ENCODE results near the gene DDO.
"Not testable (repeated sequence)": the region's sequence is repeated elsewhere in the genome, so short reads cannot be mapped to it uniquely, and the experiment has no call there.

Gene DDO

GRCh38 chr6:110368284-110368683 is 47.1 kb downstream of the DDO start:
- no peak for DNase-seq (ENCODE audit: low read depth in 2 of 2)

GRCh38 chr6:110367825-110368224 is 47.5 kb downstream of the DDO start:
- no peak for DNase-seq (ENCODE audit: low read depth in 2 of 2)

- DNase-seq (ENCODE audit: low read depth in 2 of 2): no peak
Observed at GRCh38 chr6:110366975-110367374, 48.4 kb downstream of the DDO start.

- no peak for DNase-seq (ENCODE audit: low read depth in 2 of 2)
Observed at GRCh38 chr6:110366256-110366655, 49.1 kb downstream of the DDO start.

GRCh38 chr6:110364364-110365105 is 50.8 kb downstream of the DDO start:
- no peak for DNase-seq (ENCODE audit: low read depth in 2 of 2)

GRCh38 chr6:110363748-110364147 is 51.6 kb downstream of the DDO start:
- no peak for DNase-seq (ENCODE audit: low read depth in 2 of 2)

GRCh38 chr6:110360676-110361075 is 54.7 kb downstream of the DDO start:
- no peak for DNase-seq (ENCODE audit: low read depth in 2 of 2)

- no peak for DNase-seq (ENCODE audit: low read depth in 2 of 2)
Observed at GRCh38 chr6:110359556-110359955, 55.8 kb downstream of the DDO start.

GRCh38 chr6:110358553-110359160 is 56.7 kb downstream of the DDO start:
- no peak for DNase-seq (ENCODE audit: low read depth in 2 of 2)

GRCh38 chr6:110357664-110358552 is 57.5 kb downstream of the DDO start, which contains the start of gene METTL24:
Gene METTL24 (minus strand): TSS chr6:110358349. CDS start chr6:110358272, 77 bp downstream.
- no peak for DNase-seq (ENCODE audit: low read depth in 2 of 2)

- DNase-seq (ENCODE audit: low read depth in 2 of 2): no peak
Observed at GRCh38 chr6:110357298-110357663, 58.1 kb downstream of the DDO start.

- no peak for DNase-seq (ENCODE audit: low read depth in 2 of 2)
Observed at GRCh38 chr6:110356778-110357177, 58.6 kb downstream of the DDO start.

- DNase-seq (ENCODE audit: low read depth in 2 of 2): no peak
Observed at GRCh38 chr6:110355727-110356126, 59.6 kb downstream of the DDO start.

GRCh38 chr6:110355022-110355421 is 60.4 kb downstream of the DDO start:
- no peak for DNase-seq (ENCODE audit: low read depth in 2 of 2)

GRCh38 chr6:110354153-110354552 is 61.2 kb downstream of the DDO start:
- no peak for DNase-seq (ENCODE audit: low read depth in 2 of 2)

- DNase-seq (ENCODE audit: low read depth in 2 of 2): no peak
Observed at GRCh38 chr6:110353457-110354001, 61.8 kb downstream of the DDO start.

GRCh38 chr6:110352563-110353262 is 62.7 kb downstream of the DDO start:
- no peak for DNase-seq (ENCODE audit: low read depth in 2 of 2)

- no peak for DNase-seq (ENCODE audit: low read depth in 2 of 2)
Observed at GRCh38 chr6:110351986-110352385, 63.4 kb downstream of the DDO start.

- DNase-seq (ENCODE audit: low read depth in 2 of 2): no peak
Observed at GRCh38 chr6:110351546-110351945, 63.8 kb downstream of the DDO start.

GRCh38 chr6:110350593-110350992 is 64.8 kb downstream of the DDO start:
- not testable (repeated sequence) for DNase-seq (ENCODE audit: low read depth in 2 of 2)

GRCh38 chr6:110348961-110349690 is 66.2 kb downstream of the DDO start:
- DNase-seq (ENCODE audit: low read depth in 2 of 2): no peak

All from stimulated activated CD8-positive, alpha-beta memory T cell treated with anti-CD3 and anti-CD28 coated beads, Interleukin-15, amount 100 ng/mL, for 4 hours (primary cell).